DMS79 (cell line): Measurements from ENCODE around the gene LDLRAD3.

ENCODE experiments used
- DNase-seq: peaks from one replicate; lab custom pipeline; 2025; lab: John Stamatoyannopoulos, UW

Gene LDLRAD3

GRCh38 chr11:36104660-36104992 is 160.8 kb downstream of the LDLRAD3 start:
- DNase-seq = no peak

DNA sequence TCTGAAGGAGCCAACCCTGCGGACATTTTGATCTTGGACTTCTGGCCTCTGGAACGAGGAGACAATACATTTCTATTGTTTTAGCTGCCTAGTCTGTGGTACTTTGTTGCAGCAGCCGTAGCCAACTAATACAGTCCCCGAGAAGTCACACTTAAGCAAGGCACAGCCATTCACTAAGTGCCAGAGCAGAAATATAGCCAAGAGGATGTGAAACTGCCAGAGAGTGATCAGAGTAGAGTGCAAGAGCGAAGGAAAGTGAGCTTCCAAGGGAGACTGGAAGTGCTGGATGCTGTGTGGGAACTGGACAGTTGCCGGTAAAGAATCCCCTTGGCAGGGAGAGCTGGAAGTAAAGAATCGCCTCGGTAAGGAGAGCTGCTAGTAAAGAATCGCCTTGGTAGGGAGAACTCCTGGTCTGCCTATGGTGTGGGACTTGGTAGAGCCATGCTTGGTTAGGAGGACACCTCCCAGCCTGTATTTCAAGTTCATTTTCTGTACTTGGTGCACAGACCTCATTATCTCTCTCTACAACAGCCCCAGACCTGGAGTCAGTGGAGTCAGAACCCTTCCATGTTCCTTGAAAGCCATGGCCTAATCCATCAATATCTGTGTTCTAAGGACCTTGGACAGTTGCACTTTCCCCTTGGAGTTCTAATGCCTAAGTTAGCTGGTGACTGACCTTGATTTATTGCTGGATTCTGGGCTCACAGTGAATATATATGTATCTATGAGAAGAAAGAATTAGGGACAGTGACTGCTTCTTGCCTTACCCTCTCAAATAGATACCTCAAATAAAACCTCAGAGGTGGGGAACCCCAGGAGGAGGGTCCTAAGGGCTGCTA is 162.1 kb downstream of the LDLRAD3 start:
- no peak for DNase-seq

- no peak for DNase-seq
Observed at GRCh38 chr11:36107547-36107946, 163.7 kb downstream of the LDLRAD3 start.

DNA sequence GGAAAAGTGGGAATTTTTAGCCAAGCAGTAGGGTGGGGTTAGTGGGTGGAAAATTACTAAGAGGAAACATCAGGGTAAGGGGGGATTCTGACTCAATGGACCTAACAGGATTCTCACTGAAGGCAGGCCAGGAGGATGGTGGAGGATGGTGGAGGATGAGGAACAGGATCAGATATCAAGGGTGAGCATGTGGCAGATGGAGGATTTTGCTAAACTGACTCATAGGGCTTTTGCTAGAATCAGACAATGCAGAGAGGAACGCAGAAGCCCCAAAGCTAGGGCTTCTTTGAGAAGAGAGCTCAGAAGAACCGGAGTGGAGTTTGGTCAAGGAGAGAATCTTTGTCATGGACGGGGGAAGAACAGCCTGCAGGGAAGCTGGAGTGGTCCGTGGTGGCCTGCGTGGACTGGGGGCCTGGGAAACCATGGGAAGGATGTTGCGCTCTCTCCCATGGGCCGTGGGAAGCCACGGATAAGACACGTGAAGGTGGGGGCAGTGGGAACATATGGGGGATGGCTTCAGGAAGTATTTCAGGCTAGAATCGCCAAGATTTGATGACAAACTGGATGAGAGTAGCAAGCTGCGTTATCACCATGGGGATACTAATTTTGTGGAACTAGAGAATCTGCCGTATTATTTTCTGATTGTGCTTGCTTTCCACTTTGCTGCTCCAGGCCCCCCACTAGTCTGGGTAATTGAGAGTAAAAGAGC is 165.2 kb downstream of the LDLRAD3 start:
- no peak for DNase-seq

GRCh38 chr11:36109590-36109849 is 165.7 kb downstream of the LDLRAD3 start:
- DNase-seq = no peak

- DNase-seq = no peak
Observed at GRCh38 chr11:36109850-36110606, 166.2 kb downstream of the LDLRAD3 start.

GRCh38 chr11:36110668-36111410 is 167.0 kb downstream of the LDLRAD3 start:
- DNase-seq = no peak

DNA sequence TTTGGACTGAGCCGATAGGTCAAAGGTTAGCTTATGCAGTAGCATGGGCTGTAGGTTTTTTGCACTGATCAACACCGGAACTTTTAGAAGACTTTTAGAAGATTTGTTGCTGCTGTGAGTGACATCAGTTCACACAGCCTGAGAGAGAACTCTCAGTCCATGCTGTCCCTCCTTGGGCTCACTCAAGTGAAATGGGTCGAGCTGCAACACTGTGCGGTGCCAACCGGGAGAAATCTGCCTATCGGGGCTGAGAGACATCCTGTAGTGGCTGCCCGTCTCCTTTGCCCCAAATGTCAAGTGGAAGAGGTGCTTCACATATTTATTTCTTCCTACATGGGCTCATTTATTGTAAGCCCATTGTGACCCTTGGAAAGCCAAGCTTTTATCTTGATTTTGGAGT is 170.2 kb downstream of the LDLRAD3 start:
- no peak for DNase-seq

DNA sequence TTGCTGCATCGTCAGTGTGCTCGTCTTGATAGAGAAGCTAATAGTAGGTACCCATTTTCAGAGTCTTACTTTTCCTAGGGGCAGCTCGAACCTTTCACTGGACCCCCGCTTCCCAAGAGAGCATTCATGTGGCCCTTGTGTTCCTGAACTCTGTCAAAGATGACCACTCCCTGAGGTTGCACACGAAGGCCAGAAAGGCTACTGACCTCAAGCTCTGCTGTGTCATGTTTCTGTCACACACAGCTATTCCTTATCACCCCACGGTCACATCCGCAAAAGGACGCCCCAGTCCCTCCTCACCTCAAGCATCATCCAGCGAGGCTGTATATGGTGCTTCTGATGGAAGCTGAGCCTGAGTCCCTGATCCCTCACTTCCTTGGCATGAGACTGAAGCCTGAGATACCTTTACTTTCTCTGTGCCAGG is 171.5 kb downstream of the LDLRAD3 start:
- no peak for DNase-seq

DNA sequence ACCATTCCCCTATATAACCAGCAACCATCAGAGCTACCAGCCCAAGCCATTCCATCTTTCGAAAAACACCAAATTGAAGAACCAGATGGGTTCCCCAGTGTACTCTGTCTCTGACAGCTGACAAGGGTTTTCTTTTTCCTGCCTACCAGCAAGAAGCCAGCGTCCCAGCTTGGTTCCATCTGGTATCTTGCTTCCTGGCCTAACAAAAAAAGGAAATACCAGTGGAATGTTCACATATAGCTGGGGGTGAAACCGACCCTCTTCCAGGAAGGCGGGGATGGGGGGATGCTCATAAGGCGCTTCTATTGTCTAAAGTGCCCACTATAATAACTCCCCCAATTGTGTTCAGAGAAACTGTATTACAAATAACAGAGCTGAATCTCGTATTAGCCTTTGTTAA is 172.3 kb downstream of the LDLRAD3 start:
- DNase-seq = no peak

- DNase-seq = no peak
Observed at GRCh38 chr11:36118084-36118483, 174.2 kb downstream of the LDLRAD3 start.

DNA sequence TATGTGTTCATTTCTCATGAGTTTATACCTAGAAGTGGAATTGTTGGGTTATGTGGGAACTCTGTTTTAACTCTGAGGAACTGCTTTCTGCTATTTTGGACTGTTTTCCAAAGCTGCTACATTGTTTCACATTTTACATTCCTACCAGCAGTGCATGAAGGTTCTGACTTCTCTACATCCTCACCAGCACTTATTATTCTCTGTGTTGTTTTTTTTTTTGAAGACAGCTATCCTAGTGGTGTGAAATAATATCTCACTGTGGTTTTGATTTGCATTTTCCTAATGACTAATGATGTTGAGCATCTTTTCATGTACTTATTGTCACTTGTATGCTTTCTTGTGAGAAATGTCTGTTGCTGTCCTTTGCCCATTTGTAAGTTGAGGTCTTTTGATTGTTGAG is 175.4 kb downstream of the LDLRAD3 start:
- no peak for DNase-seq

DNA sequence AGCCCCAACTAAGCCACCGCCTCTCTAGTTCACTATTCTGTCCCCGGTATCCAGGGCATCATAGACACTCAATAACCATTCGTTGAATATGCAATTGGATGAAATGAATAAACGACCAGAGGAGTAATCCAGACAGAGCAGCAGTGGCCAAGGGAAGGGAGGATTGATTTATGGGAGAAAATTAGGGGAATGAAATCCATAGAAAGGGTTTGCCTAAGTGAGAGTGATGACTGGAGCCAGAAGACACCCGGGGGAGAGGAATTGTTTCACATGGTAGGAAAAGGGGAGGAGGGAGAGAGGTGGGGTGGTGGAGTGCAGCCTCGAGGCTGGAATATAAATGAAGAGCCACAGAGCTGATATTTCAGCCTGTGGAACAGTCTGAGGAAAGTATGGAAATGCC is 177.2 kb downstream of the LDLRAD3 start:
- no peak for DNase-seq

DNA sequence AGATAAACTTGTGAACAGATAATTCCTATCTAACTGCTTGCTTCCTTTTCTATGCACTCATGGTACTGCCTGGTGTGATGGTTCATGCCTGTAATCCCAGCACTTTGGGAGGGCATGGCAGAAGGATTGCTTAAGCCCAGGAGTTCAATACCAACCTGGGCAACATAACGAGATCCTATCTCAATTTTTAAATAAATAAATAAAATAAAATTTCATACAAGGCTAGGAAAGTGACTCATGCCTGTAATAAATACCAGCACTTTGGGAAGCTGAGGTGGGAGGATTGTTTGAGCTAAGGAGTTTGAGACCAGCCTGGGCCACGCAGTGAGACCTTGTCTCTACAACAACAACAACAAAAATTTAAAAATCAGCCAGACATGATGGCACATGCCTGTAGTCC is 178.8 kb downstream of the LDLRAD3 start:
- no peak for DNase-seq

DNA sequence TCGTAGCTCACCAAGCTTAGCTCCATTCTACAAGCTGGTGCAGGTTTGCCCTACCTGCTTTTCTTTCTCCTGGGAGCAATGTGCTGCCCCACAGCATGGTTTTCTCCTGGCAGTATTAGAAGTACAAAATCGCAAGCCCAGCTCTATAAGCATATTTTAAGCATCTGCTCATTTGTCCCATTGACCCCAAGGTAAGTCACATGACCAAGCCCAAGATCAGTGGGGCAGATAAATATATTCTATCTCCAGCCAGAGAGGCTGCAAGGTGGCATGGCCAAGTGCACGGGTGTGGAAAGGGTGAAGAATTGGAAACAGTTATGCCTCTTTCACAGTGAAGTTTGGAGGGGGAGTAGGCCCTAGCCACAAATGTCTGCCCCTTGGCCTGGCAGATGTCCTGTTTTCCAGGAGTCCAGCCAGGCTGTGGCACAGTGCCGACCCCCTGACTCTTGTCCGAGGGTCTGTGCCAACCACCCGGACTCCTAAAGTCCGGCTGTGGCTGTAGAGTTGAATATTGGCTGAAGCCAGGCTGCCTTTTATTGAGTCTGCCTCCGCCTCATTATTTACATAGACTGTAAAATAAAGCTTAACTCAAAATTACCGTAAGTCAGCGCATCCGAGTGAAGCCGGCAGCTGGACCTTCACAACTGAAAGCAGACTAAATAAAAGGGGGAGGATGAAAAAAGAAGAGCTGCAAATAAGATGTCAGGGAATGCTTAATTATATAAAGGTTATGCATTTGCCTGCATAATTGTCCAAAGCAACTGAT is 179.7 kb downstream of the LDLRAD3 start:
- DNase-seq = no peak

- no peak for DNase-seq
Observed at GRCh38 chr11:36126678-36127077, 182.8 kb downstream of the LDLRAD3 start.

DNA sequence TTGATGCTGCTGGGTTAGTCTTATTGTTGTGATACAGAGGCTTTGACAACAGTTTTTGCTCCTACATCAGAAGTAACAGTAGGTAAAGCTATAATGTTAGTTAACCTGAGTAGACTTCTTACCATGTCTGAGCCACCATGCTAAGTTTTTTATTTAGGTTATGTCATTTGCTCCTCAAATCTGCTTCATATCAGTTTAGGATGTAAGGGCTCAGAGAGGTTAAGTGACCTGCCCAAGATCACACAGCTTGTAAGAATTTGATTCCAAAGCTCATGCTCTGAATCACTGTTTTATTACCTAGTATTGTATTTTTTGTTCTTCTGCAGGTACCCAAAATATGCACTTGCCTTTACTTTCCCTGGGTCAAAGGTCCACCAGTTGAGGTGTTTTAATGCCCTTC is 183.7 kb downstream of the LDLRAD3 start:
- DNase-seq = no peak

DNA sequence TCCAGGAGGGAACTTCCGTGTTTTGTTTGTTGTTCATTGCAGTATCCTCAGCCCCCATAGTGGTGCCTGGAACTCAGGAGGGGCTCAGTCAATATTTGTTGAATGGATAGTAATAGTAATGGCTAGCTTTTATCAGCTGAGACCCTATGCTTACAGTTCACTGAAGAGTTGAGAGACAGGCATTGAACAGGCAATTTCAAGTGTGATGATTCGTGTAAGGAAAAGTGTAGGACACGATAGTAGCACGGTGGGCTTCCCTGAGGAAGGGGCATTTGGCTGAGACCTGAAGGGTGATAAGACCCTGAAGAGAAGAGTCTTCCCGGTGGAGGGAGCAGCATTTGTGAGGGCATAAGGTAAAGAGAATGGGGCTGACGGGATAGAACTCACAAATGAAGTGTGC is 186.1 kb downstream of the LDLRAD3 start:
- DNase-seq = no peak

GRCh38 chr11:36130401-36130800 is 186.5 kb downstream of the LDLRAD3 start:
- DNase-seq = no peak

DNA sequence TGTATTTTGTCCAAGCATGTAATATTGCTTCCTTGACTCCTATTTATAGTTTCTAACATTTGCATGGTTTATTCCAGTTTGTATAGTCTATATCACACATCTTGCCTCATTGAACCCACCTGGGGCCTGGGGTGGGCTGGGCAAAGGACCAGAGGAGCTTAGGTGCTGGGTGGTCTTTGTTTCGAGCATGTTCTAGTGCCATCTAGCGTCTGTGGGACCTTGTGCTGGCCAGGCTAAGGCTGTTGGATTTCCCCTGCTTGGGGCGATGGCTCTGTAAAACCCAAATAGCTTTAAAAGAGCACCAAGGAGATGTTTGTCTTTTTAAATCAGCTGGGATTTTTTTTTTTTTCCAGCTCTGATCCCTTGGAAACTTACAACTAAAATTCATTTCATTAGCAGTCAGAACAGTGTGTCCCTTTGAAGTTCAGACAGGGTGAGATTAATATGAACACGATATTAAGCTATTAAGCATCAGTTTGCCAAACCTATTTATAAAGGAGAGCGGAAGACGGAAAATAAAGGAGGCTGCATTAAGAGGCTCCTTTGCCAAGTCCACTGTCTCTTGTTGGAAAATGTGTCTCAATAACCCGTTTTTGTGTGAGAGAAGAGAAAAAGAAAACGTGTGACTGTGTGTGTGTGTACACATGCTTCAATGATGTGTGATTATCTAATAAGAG is 188.0 kb downstream of the LDLRAD3 start:
- DNase-seq = no peak

GRCh38 chr11:36132940-36133339 is 189.1 kb downstream of the LDLRAD3 start:
- DNase-seq = no peak
